ENCODE data around the gene MEF2C.
A peak's percentile ranks its signal among the peaks of the same experiment; 100 is the strongest.

Gene MEF2C

GRCh38 chr5:88756953-88757352, 126.0 kb downstream of the MEF2C start:
- DNase-seq (ENCODE audit: low read depth), result no peak

- DNase-seq (ENCODE audit: low read depth), result no peak
These were observed 134.3 kb downstream of the MEF2C start for GRCh38 chr5:88748666-88749065.

GRCh38 chr5:88746438-88746882, 136.5 kb downstream of the MEF2C start:
- no peak for DNase-seq (ENCODE audit: low read depth)

- no peak for DNase-seq (ENCODE audit: low read depth)
These were observed 137.8 kb downstream of the MEF2C start for GRCh38 chr5:88745093-88745696.

GRCh38 chr5:88743231-88743834, 139.7 kb downstream of the MEF2C start:
- DNase-seq (ENCODE audit: low read depth), result no peak

GRCh38 chr5:88741964-88742363, 141.0 kb downstream of the MEF2C start:
- no peak for DNase-seq (ENCODE audit: low read depth)

- DNase-seq (ENCODE audit: low read depth), result no peak
These were observed 142.3 kb downstream of the MEF2C start for GRCh38 chr5:88740604-88741185.

GRCh38 chr5:88736494-88736893, 146.5 kb downstream of the MEF2C start:
- DNase-seq (ENCODE audit: low read depth), result no peak

GRCh38 chr5:88734983-88735382, 148.0 kb downstream of the MEF2C start:
- DNase-seq (ENCODE audit: low read depth), result no peak

- DNase-seq (ENCODE audit: low read depth), result no peak
These were observed 148.8 kb downstream of the MEF2C start for GRCh38 chr5:88734191-88734640.

- DNase-seq (ENCODE audit: low read depth), result no peak
These were observed 150.1 kb downstream of the MEF2C start for GRCh38 chr5:88732862-88733261.

- no peak for DNase-seq (ENCODE audit: low read depth)
These were observed 150.8 kb downstream of the MEF2C start for GRCh38 chr5:88732181-88732633.

- DNase-seq (ENCODE audit: low read depth), result no peak
These were observed 153.2 kb downstream of the MEF2C start for GRCh38 chr5:88729829-88730182.

GRCh38 chr5:88729084-88729828, 153.7 kb downstream of the MEF2C start:
- DNase-seq (ENCODE audit: low read depth), result peak; percentile 6

- no peak for DNase-seq (ENCODE audit: low read depth)
These were observed 155.2 kb downstream of the MEF2C start for GRCh38 chr5:88727705-88728313.

GRCh38 chr5:88725454-88725853, 157.5 kb downstream of the MEF2C start:
- no peak for DNase-seq (ENCODE audit: low read depth)

GRCh38 chr5:88724201-88724600, 158.8 kb downstream of the MEF2C start:
- DNase-seq (ENCODE audit: low read depth), result no peak

GRCh38 chr5:88722546-88723073, 160.4 kb downstream of the MEF2C start:
- DNase-seq (ENCODE audit: low read depth), result no peak

- no peak for DNase-seq (ENCODE audit: low read depth)
These were observed 163.6 kb downstream of the MEF2C start for GRCh38 chr5:88719434-88719833.

GRCh38 chr5:88718736-88719135, 164.2 kb downstream of the MEF2C start:
- DNase-seq (ENCODE audit: low read depth), result no peak

GRCh38 chr5:88716101-88716500, 166.9 kb downstream of the MEF2C start:
- no peak for DNase-seq (ENCODE audit: low read depth)

GRCh38 chr5:88715503-88715902, 167.5 kb downstream of the MEF2C start:
- DNase-seq (ENCODE audit: low read depth), result no peak
